GM19467 (cell line): ENCODE measurements around the gene CDH24.

Experiments used
- ATAC-seq: cut with Tn5 transposase; IDR thresholded peaks from one replicate; pipeline ENCODE4 v1.9.1; 2021; ENCODE audit warnings: mild to moderate bottlenecking, moderate library complexity; ENCODE audit not compliant: unreplicated experiment

The CDH24 gene

DNA sequence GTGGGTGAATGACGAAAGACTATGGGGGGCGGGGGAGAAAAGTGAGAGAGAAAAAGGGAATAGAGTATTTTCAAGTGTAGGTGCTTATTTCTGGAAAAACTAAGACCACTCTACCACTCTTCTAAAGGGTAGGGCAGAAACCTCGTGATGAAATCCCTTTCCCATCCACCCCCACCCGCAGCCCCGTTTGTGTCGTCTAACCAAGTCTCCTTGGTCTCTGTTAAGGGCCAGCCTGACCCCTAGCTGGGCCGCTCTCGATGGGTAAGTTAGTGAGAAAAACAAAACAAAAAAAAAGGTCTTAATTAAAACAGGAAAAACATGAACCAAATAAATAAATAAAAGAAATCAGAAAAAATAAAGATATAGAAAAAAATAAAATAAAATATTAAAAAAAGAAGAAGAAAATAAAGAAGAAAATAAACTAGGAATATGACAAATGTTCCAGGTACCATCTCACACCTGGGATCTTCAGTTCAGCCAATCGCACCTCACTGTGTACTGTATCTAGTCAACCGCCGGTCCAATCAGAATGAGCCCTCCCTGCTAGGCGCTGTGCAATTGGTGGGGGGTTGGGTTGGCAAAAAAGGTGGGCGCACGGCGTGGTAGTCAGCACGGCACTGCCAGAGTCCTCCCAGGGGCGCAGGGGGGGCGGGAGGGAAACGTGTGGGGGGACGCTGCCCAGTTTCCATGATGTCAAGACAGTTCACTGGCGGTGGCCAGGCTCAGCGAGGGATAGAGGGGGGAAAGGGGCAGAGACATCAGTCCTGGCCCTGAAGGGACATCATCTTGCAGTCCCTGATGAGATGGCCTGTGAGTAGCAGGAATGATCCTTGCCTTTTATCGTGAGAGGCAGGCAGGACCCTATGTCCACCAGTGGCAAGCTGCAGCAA, 9.8 kb upstream of the CDH24 start:
- ATAC-seq, result no peak

DNA sequence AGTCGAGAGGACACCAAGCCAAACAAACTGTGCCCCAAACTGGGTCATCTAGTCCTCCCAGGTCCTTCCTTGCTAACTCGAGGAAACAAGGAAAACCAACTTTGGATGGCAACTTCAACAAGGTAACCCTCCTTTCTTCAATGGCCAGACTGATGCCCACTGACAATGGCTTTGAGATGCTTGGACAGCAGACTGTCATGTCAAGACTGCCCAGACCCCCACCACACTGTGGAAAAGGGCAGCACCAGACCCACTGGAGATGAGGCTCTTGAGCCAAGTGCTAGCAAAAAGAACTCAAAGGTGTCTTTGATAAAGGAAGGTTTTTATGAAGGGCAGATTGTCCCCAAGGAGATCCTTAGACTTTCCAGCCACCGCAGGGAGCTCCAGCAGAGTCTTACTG, 9.0 kb upstream of the CDH24 start:
- ATAC-seq, result no peak

DNA sequence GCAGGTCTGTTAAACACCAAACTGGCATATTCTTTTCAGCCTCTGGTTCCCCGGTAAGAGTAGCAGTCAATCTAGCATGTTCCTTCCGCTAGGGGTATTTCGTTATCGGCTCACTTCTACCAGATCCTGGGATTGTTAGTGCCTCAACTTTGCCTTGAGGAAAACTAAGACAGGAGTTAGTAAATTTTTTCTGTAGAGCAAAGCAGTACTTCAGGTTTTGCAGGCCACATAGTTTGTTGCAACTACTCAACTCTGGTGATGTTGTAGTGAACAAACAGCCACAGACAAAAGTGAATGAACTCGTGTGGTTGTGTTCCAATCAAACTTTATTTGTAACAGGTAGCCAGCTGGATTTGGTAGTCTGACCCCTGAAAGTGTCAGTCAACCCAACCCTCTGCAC, 6.3 kb upstream of the CDH24 start:
- ATAC-seq, result no peak

DNA sequence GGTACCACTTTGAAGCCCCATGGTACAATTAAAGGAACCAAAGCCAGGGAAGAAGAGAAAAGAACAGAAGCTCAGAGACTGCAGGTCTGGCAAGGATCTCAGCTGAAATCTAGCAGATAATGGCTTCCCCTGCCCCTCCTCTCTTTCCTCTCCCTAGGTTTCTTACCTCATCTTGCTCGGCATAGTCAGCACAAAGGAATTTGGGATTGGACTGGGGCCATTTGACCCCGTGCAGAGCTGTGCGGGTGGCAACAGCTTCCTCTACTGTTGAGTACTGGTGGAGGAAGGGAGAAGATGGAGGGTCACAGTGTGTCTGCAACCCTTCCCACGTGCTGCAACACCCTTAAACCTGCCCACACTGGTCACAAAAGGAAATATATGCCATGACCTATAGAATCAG, 4.7 kb upstream of the CDH24 start:
- no peak for ATAC-seq

DNA sequence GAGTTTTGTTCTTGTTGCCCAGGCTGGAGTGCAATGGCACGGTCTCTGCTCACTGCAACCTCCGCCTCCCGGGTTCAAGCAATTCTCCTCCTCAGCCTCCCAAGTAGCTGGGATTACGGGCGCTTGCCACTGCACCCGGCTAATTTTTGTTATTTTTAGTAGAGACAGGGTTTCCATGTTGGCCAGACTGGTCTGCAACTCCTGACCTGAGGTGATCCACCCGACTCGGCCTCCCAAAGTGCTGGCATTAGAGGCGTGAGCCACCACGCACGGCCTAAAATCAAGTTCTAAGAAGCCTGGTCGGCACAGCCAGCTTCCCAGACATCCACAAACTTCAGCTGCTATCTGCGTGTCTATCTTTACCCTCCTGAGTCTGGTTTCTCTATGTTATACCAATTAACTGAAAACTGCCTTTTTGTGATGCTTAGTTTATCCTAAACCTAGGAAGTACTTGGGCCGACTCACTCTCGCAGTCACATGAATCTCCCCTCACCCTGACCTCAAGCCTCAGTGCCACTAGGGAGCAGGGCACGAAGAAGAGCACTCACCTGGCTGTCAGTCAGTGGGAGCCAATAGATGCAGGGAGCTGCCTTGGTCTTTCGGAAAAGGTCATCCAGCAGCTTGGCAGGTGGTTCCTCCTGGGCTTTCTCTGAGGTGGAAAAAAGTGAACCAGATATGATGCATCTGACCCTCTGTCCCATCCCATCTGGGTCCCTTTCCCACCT, 3.4 kb upstream of the CDH24 start:
- ATAC-seq, result no peak

DNA sequence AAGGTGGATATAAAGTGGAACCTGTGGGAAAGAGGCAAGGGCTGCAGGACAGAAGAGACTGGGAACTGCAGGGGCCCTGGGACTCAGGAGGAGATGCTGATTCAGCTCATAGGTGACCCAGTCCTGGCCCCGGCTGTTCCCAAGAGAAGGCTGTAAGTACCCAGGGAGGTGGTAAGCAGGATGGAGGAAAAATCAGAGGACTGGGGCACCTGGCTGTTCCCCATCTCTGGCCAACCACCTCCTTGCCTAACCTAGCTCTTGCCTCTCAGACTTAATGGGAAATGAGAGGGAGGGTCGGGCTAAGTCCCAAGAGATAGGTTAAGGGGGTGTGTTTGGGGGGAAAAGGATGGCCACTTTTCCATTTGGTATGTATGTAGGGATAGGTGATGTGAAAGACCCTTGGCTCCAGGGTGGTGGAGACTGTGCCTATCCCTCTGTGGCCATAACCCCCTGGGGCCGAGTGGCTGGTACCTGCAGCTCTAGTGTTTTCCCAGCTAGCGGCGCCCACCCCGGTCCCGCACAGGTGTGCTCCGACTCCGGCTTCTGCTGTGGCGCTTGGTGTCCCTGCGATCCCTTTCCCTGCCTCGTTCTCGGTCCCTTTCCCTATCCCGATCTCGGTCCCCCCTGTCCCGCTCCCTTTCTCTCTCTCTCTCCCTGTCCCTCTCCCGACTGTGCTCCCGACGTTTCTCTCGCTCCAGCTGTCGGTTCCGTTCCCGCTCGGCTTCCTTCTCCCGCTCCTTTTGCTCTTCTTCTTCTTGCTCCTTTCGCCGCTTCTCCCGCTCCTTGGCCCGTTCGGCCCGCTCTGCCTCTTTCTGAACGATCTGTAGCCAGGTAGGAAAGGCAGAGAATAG, 1.6 kb upstream of the CDH24 start:
- ATAC-seq, result no peak

DNA sequence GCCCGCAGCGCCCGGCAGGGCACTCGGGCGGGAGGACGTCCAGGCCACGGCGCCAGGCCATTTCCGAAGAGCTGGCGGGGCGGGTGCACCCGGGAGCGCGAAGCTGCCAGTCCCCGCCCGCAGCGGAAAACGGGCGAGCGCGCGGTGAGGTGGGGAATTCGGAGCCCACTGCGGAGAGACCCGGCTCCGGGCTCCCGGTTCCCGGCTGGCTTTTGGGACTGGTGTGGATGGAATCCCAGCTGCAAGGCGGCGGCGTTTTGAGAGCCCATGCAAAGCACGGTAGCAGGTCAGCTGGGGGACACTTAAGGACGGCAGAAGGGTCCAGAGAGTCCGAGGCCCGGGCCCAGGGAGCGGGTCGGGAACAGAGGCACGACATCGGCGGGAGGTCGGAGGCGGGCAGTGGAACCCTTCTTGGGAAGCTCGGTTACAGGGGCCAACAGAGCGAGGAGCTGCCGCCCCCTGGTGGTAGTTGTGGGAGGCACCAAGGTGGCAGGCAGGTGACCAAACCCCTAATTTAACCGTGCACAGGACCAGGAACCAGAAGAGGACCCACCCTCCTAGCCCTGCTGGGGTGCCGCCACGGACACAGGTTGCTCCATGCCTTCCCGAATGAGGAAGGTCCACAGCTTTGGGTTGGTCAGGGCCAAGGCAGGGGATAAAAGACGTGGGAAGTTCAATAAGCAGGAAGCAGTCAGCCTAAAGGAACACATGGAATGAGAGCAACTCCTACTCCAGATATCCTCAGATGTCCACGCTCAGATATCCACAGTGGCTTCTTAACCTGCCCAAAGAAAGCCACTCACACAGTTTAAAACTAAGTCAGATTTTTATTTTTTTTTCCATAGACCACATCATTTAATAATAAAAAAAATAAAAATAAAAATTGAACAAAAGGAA, 685 bp upstream of the CDH24 start:
- peak; percentile 60 for ATAC-seq

DNA sequence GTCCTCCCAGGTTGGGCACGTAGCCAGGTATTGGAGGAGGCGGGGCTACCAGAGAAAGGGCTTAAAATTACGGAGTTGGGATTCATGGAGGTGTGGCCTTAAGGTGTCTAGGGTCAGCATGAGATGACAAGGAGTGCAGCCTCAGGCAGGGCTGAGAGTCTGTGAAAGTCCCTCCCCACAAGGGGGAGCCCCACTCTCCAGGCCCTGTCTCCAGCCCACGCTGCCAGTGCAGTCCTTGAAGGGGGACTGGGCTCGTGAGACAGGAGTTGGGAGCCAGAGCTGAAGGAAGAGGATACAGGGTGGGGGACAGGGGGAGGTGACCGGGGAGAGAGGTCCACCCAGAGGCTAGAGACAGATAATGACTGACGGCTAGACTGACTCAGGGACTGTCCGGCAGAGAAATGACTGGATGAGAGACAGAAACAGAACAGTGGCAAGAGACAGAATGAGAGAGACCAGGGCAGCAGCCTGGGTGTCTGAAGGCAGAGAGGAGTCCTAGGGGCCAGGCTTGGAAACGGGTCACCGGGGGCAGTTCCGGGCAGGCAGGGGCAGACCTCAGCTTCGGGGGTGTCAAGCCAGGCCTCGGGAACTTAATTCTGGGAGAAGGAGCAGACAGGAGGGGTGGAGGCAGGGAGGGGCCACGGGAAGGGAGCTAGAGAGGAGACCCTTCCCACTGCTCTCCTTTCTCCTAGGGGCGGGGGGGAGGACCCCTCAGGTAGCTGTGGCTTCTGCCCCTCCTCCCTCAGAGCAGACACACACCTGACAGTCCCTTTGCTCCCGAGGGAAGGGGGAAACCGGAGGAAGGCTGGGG, 970 bp downstream of the CDH24 start:
- ATAC-seq, result peak; percentile 51

DNA sequence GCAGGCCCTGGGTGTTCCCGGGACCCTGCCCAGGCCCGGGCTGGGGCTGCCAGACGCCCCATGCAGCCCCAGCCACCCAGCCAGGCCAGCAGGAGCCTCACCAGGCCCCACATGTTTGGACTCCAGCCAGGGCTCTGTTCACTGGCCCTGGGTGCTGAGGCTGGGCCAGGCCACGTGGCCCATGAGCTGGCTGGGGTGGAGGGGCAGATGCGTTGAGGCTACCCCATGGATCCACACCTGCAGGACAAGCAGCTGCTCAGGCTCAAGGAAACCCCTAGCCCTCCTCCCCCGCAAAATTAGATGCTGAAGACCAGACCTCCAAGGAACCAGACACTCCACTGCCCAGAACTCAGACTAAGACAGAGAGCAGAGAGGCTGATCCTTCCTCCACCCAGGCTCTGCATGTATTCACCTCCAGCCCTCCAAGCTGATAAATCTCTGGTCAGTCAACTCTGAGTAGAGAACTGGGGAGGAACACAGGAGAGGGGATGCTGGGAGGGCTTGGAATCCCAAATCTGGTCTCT, 1.6 kb downstream of the CDH24 start:
- ATAC-seq, result no peak

DNA sequence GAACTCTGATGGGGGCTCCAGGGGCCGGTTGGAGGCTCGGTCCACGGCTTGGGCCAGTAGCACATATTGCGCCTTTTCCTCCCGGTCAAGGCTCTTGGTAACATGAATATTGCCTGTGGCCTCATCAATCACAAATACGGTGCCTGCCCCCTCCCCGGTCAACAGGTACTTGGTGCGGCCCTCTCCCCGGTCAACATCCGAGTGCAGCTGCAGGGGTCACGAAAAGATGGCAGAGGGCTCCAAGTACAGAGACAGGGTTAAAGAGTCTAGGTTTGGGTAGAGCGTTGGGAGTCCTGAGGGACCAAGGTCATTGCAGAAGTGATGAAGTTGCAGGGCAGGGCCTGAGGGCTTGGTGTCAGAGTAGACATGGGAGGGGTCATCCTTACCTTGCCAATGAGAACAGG, 2.2 kb downstream of the CDH24 start:
- ATAC-seq, result no peak

DNA sequence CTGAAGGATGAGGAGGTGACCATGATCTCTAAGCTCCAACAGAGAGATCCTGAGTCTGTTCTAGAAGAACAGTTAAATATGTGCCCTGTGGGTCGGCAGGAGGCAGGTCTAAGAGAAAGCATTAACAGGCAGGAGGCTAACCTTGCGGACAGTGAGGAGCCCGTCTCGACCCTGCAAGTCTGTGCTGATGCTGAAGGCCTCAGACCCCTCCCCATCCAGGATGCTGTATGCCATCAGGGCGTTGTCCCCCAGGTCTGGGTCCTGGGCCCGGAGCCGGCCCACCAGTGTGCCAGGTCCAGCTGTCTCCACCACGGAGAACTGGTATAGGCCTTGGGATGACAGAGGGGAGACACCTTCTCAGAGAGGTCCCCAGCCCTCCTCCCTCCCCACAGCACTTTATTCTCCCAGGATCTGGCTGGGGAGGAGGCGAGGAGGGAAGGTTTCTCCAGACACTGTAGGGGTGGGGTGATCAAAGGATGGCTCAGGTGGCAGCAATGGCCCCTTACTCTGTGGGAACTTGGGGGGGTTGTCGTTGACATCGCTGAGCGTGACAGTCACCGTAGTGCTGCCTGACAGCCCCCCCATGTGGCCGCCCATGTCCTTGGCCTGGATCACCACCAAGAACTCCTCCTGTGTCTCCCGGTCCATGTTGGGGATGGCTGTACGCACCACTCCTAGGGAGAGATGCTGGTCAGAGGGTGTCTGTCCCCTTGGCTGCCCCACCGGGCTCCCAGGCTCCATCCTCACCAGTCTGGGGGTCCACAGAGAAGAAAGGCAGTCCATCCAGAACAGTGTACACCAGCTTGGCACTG, 3.1 kb downstream of the CDH24 start:
- ATAC-seq, result no peak

DNA sequence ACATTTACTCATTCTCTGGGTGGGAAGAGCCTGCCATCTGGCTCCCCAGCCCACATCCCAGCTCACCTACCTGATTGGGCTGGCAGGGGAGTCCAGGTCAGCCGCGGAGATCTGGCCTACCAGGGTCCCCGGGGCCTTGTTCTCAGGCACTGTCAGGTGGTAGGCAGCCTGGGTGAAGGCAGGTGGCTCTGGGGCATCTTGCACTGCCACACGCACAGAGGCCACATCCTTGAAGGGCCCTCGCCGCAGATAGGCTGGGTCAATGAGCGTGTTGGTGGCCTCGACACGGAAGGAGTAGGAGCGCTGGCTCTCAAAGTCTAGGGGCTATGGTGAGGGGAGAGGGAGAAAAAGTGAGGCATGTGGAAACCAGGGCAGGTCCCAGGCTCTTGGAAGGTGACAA, 3.9 kb downstream of the CDH24 start:
- ATAC-seq, result no peak

DNA sequence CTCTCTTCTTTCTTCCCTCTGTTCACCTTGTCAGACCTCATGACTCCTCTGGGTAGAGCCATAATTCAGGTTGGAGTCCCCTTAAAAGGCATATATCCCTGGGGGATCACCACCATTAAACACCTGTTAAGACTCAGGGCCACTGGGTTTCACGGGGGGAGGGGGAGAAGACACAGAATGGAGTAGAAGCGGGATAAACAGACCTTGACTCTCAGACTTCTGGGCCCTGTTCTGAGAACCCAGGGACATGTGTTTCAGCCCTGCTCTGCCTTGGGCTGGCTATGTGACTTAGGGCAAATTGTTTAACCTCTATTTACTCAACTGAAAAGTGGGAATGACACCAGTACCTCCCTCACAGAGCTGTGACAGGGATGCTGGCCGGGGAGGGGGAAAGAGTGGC, 4.6 kb downstream of the CDH24 start:
- no peak for ATAC-seq

DNA sequence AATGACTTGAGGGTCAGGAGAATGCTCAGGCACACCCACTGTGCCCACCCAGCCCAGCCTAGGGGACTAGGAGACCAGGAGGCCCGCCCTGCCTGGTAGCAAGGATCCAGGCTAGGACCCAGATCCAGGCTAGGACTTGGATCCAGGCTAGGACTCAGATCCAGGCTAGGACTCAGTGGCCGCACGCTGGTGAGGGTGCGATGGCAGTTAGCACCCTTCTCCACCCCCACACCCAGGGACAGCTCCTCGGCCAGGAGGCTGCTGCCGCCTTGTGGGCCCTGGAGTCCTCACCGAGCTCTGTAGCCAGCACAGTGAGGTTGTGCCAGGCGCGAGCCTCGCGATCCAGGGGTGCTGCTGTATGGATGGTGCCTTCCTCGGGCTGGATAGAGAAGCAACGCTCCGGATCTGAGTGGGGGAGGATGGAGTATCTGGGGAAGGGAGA, 5.1 kb downstream of the CDH24 start:
- ATAC-seq, result no peak

DNA sequence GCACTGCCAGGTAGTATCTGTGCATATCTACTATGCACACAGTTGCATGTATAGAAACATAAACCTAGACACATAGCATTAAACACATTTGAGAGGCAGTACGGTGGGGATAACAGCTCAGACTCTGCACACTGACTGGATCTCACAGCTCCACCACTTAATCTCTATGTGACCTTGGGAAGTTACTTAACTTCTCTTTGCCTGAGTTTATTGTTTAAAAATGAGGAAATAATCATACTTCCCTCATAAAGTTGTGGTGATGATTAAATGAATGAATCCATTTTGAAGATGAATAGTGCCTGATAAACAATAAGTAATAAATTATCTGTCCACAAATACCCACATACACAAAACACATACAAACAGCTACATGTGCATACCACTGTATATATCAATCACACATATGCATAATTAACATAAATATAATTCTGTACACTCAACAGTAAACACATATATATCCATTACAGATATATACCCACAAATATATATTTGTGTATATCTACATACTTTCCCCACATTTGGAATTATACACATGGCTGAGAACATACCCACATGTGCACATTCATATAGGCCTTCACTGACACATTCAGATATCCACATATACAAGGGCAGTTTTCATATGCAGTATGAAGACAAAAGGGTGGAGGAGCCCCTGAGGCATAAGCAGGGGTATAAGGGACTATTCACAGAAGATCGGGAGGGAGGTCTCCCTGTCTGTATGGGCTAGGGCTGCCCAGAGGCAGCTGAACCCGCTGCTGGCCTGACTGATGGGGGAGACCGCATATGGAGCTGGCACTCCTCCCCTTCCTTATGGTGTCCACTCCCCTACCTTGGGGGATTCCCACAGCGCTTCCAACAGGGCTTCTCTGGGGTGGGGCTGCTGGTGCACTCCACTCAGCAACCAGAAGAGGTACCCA, 5.9 kb downstream of the CDH24 start:
- no peak for ATAC-seq

DNA sequence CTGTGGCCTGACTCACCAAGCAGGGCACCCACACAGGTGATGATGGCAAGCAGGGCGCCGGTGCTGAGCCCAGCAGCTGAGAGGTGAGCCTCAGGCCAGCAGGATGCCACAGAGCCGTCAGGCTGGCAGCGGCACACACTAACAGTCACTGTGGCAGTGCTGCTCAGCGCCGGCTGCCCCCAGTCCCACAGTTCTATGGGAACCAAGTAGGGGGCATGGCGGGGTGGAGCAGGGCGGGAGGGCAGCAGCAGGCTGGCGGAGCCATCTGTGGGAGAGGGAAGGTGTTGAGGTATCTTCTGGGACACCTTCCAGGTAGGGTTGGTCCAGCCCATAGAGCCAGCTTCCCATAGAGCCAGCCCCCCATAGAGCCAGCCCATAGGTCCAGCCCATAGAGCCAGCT, 8.3 kb downstream of the CDH24 start:
- ATAC-seq, result no peak
